GM10266 (cell line): ENCODE data around the gene NPRL2.

ENCODE experiments used
- DNase-seq: peaks from one replicate; pipeline ENCODE4 v3.0.0; 2012; ENCODE audit errors: extremely low spot score
- TF ChIP-seq, protein P1 (sequence below): IDR thresholded peaks from 2 replicates; pipeline ENCODE4 v1.5.1; 2012; ENCODE audit warnings: mild to moderate bottlenecking, low read depth; ENCODE audit not compliant: control insufficient read depth, insufficient read depth; ENCODE audit errors: missing control alignments

Gene NPRL2

DNA sequence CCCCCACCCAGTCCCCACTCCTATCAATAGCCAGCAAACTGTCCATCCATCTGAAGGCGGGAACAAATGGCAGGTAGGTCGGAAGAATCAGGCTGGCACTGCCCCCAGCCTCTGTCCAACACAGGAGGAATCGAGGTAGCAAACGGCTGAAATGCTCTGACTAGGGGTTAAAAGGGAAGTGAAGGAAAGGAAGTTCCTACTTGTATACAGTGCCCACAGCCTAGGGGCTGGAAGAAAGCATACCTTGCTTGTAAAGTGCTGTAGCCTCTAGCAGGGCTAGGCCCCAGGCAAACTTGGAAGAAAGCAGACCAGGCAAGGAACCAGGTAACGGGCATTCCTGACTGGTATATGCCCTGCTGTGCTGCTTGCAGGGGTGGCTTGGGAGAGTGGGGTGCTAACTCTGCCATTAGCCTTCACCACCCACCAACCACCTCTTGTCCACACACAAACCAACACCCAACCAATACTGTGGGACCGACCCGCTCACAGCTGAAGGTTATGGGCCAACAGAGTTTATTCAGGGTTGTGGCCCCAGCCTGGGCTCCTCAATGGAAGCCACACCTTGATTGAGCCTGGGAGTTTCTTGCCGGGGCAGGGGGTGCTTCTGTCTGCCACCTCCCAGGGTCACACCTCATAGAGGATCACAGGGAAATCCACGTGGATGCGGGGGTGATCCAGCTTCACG lies 24.9 kb downstream of the NPRL2 start:
- TF ChIP-seq, protein P1, sequence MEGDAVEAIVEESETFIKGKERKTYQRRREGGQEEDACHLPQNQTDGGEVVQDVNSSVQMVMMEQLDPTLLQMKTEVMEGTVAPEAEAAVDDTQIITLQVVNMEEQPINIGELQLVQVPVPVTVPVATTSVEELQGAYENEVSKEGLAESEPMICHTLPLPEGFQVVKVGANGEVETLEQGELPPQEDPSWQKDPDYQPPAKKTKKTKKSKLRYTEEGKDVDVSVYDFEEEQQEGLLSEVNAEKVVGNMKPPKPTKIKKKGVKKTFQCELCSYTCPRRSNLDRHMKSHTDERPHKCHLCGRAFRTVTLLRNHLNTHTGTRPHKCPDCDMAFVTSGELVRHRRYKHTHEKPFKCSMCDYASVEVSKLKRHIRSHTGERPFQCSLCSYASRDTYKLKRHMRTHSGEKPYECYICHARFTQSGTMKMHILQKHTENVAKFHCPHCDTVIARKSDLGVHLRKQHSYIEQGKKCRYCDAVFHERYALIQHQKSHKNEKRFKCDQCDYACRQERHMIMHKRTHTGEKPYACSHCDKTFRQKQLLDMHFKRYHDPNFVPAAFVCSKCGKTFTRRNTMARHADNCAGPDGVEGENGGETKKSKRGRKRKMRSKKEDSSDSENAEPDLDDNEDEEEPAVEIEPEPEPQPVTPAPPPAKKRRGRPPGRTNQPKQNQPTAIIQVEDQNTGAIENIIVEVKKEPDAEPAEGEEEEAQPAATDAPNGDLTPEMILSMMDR = no peak
- DNase-seq = no peak

DNA sequence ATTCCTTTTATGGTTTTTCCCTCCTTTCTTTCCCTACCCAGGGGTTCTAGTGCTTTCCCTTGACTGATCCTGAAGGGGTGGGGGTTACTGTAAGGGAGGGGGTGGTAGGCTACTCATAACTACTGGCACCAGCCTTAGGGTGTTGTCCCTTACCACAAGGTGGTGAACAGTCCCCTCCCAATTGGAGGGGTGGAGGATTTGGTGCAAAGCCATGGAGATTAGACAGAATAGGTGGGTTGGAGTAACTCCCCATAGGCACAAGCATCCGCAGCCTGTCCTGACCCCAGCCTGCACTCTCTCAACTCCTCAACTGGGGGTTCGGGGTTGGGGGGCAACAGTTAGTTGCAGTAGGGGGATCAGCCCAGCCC lies 25.5 kb downstream of the NPRL2 start:
- TF ChIP-seq, protein P1 = no peak
- no peak for DNase-seq

DNA sequence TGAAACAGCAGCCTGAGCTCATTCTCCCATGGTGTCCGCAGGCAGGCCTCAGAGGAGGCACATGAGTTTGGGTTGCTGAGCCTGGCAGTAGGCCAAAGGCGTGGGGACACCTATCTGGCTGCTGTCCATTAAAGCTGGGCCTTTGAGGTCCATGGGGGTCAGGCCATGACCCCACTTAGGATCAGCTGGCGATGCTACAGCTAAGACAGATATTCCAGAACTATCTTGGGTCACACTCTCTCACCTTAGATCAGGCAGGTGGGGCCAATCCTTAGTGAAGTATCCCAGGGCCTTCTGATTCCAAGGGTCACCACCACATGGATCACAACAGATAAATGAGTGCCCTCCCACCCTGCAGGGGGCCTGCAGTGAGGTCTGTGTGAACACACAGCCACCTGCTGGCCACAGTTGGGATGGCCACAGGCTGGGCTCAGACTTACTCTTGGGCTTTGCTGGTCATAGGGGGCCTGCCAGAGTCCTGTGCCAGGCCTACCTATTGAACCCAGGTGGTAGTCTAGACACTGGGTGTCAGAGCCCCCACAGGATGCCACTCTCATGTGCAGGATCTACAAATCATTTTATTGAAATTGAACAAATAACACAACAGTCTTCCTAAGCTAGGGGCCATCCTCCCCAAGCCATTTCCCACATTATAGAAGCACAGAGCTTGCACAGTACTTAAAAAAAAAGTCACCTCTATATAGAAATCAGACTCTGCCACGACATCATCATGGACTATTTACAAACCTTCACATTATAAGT lies 26.0 kb downstream of the NPRL2 start:
- TF ChIP-seq, protein P1 = peak; percentile 83
- peak; percentile 77 for DNase-seq

DNA sequence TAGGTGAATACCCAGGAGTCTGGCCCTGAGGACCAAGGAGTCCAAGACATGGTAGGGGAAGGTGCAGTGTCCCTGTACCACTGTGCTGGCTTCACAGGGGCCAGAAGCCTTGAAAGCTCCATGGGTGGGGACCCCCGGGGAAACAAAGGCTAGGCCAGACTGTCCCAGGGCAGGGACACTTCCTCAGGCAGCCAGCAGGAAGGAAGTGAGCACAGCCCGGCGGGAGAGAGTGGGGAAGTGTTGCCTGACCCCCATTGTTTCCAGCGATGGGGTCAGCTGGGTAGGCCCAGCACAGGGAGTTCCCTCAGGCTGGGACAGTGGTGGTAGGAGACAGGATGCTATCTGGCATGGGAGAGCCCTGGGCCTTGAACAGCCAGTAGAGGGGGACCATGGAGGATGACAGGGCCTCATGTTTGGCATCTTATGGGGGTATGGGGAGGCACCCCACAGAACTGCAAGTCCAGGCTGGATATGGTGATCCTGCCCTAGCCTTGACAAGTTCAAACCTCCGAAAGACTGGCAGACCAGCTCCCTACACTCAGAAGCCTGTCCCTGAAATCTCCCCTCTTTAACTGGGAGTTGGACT lies 26.9 kb downstream of the NPRL2 start:
- TF ChIP-seq, protein P1 = no peak

DNA sequence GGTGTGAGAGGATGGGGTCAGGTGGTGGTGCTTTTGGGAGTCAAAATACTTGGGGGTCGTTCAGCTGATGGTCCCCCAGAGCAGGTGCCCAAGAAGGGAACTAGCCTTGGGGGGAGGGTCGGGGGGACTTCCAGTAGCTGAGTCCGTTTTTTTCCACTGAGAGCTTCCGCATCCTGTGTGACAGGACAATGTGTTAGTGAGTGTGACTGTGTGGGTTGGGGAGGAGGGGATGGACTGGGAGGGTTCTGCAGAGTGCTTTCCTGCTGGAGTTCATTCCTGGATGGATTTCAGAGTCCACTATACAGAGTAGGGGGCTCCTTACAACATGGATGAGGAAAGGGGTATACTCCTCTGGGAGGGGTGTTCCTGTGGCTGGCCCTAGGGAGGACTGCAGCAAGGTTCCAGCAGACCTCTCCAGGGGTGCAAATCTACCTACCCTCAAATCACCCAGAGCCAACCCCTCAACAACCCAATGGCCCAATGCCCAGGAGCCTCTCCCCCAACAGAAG lies 27.4 kb downstream of the NPRL2 start:
- TF ChIP-seq, protein P1 = no peak
- DNase-seq = no peak

More for the DNA sequence above, 26.9 kb downstream of the NPRL2 start:
- no peak for DNase-seq

DNA sequence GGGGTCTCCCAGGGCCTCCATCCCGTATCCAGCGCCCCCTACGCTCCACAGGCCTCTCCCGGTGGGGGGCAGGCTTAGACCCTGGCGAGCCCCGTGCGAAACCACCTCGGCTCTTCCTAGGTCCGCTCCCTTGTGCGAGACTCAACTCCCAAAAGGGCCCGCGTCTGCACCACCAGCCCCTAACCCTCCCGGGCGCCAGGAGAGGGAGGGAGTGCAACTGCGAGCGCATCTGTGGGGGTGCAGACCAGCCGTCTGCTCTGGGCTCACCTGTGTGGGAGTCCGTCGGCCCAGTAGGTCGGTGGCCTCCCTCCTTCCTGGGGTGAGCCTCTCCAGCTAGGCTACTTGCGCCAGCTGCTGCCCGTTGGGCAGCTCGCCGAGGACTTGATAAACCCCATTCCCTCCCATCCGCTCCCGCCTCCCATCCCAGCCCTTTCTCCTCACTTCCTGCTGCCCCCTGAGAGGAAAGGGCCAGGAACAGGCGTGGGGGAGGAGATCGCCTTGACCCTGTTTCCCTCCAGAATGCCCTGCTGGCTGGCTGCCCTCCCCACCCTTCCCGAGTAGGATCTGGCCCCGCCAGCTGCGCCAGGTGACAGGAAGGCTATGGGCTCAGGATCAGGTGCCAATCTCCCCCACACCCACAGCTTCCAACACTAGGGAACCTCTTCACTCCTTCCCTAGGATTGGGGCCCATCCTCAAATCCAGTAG lies 28.0 kb downstream of the NPRL2 start, which contains the start of gene HYAL2:
Gene HYAL2 (minus strand): TSS at position 360 of the 706 bp plus-strand sequence. CDS start 2,256 bp downstream, outside the sequence.
- DNase-seq = no peak
- TF ChIP-seq, protein P1 = no peak
